WTC11 (cell line): ENCODE results near the gene RAB3D. TPM values are rescaled to one million over a fixed set of nuclear protein-coding genes. Genes with fewer than 3 reads are reported as not detected.
A peak's percentile ranks its signal among the peaks of the same experiment; 100 is the strongest.

Experiments used
- ATAC-seq: fragments of 200-7000 bp; cut with Tn5 transposase; 2 replicates; pipeline ENCODE4 v1.10.0; 2021; ENCODE audit warnings: mild to moderate bottlenecking, moderate library complexity
- CTCF ChIA-PET: fragments of 300-600 bp; sonication (Branson Sonifier 250); formaldehyde crosslinking; loops from one replicate; lab custom pipeline; 2021; ENCODE audit warnings: antibody characterized with exemption; lab: Charles Lee
- POLR2A ChIA-PET: fragments of 350-600 bp; sonication (Branson Sonifier 250); formaldehyde crosslinking; loops from one replicate; lab custom pipeline; 2021; ENCODE audit warnings: antibody characterized with exemption; lab: Charles Lee
- DNase-seq: peaks from one replicate; pipeline ENCODE4 v3.0.0; 2021; ENCODE audit warnings: low spot score
- H3K27ac Mint-ChIP-seq: 2 replicates; pipeline ENCODE4 v1.8.0; 2021; ENCODE audit warnings: mixed read lengths
- H3K27me3 Mint-ChIP-seq: 2 replicates; pipeline ENCODE4 v1.8.0; 2021; ENCODE audit warnings: low read depth, mild to moderate bottlenecking, moderate library complexity, mixed read lengths
- H3K36me3 Mint-ChIP-seq: 2 replicates; pipeline ENCODE4 v1.8.0; 2021; ENCODE audit warnings: mixed read lengths
- H3K4me1 Mint-ChIP-seq: 2 replicates; pipeline ENCODE4 v1.8.0; 2022; ENCODE audit warnings: mixed read lengths
- H3K4me3 Mint-ChIP-seq: 2 replicates; pipeline ENCODE4 v1.8.0; 2021; ENCODE audit warnings: mild to moderate bottlenecking, moderate library complexity, mixed read lengths
- H3K9me3 Mint-ChIP-seq: 2 replicates; pipeline ENCODE4 v1.8.0; 2021; ENCODE audit warnings: mixed read lengths
- ARID4B ChIP-seq: sonication (generic); formaldehyde crosslinking; IDR thresholded peaks from 2 replicates; pipeline ENCODE4 v1.8.0; 2023; ENCODE audit warnings: missing genetic modification reagents, mild to moderate bottlenecking, borderline replicate concordance
- CBFB ChIP-seq: sonication (generic); formaldehyde crosslinking; IDR thresholded peaks from 2 replicates; pipeline ENCODE4 v1.8.1; 2022; ENCODE audit warnings: mild to moderate bottlenecking, low read depth, missing genetic modification reagents
- E2F1 ChIP-seq: sonication (generic); formaldehyde crosslinking; IDR thresholded peaks from 2 replicates; pipeline ENCODE4 v1.8.0; 2022; ENCODE audit warnings: mild to moderate bottlenecking, missing genetic modification reagents
- ERG ChIP-seq: fragments of 250-450 bp; sonication (Bioruptor Pico); IDR thresholded peaks from 2 replicates; pipeline ENCODE4 v1.8.0; 2021; ENCODE audit warnings: mild to moderate bottlenecking
- HMGXB4 ChIP-seq: sonication (generic); formaldehyde crosslinking; IDR thresholded peaks from 2 replicates; pipeline ENCODE4 v1.8.1; 2023; ENCODE audit warnings: mild to moderate bottlenecking, moderate library complexity, missing genetic modification reagents
- IRF2 ChIP-seq: sonication (generic); formaldehyde crosslinking; IDR thresholded peaks from 2 replicates; pipeline ENCODE4 v1.8.0; 2022; ENCODE audit warnings: low read depth, missing genetic modification reagents, borderline replicate concordance
- NFE2L1 ChIP-seq: sonication (generic); formaldehyde crosslinking; IDR thresholded peaks from 2 replicates; pipeline ENCODE4 v1.8.1; 2023; ENCODE audit warnings: missing genetic modification reagents
- NFYB ChIP-seq: sonication (generic); formaldehyde crosslinking; conservative IDR thresholded peaks from 2 replicates; pipeline ENCODE4 v1.8.0; 2022; ENCODE audit warnings: low read depth, missing genetic modification reagents
- TEAD4 ChIP-seq: sonication (generic); formaldehyde crosslinking; IDR thresholded peaks from 2 replicates; pipeline ENCODE4 v1.8.0; 2022; ENCODE audit warnings: mild to moderate bottlenecking, missing genetic modification reagents
- TP53 ChIP-seq: sonication (generic); formaldehyde crosslinking; IDR thresholded peaks from 2 replicates; pipeline ENCODE4 v1.8.1; 2023; ENCODE audit warnings: mild to moderate bottlenecking, missing genetic modification reagents
- total RNA-seq: library from RNA; stranded (reverse); gene quantifications from 3 replicates; pipeline ENCODE4 v1.2.3, GENCODE V29; 2021
- TF ChIP-seq, protein P1 (sequence below): fragments of 200-600 bp; IDR thresholded peaks from 2 replicates; pipeline ENCODE4 v1.8.0; 2022; ENCODE audit warnings: antibody characterized with exemption
- TF ChIP-seq, protein P2 (sequence below): sonication (generic); formaldehyde crosslinking; IDR thresholded peaks from 2 replicates; pipeline ENCODE4 v1.8.0; 2022; ENCODE audit warnings: mild to moderate bottlenecking, missing genetic modification reagents
- TF ChIP-seq, protein P3 (sequence below): sonication (generic); formaldehyde crosslinking; IDR thresholded peaks from 2 replicates; pipeline ENCODE4 v1.8.1; 2023; ENCODE audit warnings: mild to moderate bottlenecking, missing genetic modification reagents, moderate library complexity
- TF ChIP-seq, protein P4 (sequence below): sonication (generic); formaldehyde crosslinking; conservative IDR thresholded peaks from 2 replicates; pipeline ENCODE4 v1.8.1; 2022; ENCODE audit warnings: mild to moderate bottlenecking, missing genetic modification reagents

The RAB3D gene
- total RNA-seq, 1 experiment from 2014 or later: 18.9 TPM

GRCh38 chr19:11378319-11379189, 39.1 kb upstream of the RAB3D start:
- ChIA-PET CTCF (interaction anchor here (0.7 to 4.6 kb wide), 3 partner anchors 15 to 104 kb away, joined by 3 to 59 read pairs (median 3); no protein-coding TSS in a partner anchor), POLR2A (no interaction called here)
- Mint-ChIP-seq H3K27me3 (peaks cover 3% of the 10 kb centered on the region; the same call in 1 of the 2 replicates), H3K4me1 (peaks cover 35% of the 10 kb centered on the region), H3K27ac (0 out of 2 replicates have a peak overlapping the region, but pooled peaks have one; percentile 57), H3K36me3 (peaks cover 10% of the 10 kb centered on the region), H3K9me3 (peaks cover 3% of the 10 kb centered on the region; the same call in 1 of the 2 replicates), H3K4me3 (no peak overlapping the region)
- TF ChIP-seq CBFB (no peak), TEAD4 (CRISPR knock-in tag) (no peak), E2F1 (CRISPR knock-in tag) (no peak), TP53 (CRISPR knock-in tag) (no peak)
- TF ChIP-seq, protein P1, sequence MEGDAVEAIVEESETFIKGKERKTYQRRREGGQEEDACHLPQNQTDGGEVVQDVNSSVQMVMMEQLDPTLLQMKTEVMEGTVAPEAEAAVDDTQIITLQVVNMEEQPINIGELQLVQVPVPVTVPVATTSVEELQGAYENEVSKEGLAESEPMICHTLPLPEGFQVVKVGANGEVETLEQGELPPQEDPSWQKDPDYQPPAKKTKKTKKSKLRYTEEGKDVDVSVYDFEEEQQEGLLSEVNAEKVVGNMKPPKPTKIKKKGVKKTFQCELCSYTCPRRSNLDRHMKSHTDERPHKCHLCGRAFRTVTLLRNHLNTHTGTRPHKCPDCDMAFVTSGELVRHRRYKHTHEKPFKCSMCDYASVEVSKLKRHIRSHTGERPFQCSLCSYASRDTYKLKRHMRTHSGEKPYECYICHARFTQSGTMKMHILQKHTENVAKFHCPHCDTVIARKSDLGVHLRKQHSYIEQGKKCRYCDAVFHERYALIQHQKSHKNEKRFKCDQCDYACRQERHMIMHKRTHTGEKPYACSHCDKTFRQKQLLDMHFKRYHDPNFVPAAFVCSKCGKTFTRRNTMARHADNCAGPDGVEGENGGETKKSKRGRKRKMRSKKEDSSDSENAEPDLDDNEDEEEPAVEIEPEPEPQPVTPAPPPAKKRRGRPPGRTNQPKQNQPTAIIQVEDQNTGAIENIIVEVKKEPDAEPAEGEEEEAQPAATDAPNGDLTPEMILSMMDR: peak; percentile 33; the same call in 1 of the 2 replicates
- TF ChIP-seq, protein P2, sequence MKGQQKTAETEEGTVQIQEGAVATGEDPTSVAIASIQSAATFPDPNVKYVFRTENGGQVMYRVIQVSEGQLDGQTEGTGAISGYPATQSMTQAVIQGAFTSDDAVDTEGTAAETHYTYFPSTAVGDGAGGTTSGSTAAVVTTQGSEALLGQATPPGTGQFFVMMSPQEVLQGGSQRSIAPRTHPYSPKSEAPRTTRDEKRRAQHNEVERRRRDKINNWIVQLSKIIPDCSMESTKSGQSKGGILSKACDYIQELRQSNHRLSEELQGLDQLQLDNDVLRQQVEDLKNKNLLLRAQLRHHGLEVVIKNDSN (CRISPR knock-in tag): no peak
- no peak for ATAC-seq
- DNase-seq: peak; percentile 77

DNA sequence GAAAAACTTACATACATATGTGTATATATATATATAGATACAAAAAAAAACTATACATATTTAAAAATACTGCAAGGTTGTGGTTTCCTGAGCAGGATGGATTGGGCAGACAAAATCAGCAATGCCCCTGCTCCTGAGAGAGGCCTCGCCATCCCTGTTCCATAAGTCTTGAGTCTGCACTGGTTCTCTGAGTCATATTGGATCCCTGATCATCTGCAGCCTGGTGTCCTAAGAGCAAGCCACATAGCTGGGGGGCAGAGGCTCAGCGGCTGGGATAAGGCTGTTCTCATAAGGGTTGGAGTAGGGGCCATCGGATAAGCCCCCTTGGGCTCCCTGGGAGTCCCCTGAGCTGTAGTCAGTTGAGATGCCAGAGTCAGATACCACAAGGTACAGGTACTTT, 38.3 kb upstream of the RAB3D start:
- H3K4me3 Mint-ChIP-seq: no peak overlapping the region
- H3K36me3 Mint-ChIP-seq: peaks cover 10% of the 10 kb centered on the region
- TF ChIP-seq, protein P3, sequence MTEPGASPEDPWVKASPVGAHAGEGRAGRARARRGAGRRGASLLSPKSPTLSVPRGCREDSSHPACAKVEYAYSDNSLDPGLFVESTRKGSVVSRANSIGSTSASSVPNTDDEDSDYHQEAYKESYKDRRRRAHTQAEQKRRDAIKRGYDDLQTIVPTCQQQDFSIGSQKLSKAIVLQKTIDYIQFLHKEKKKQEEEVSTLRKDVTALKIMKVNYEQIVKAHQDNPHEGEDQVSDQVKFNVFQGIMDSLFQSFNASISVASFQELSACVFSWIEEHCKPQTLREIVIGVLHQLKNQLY: no peak
- no peak for TF ChIP-seq CBFB
- no peak for TF ChIP-seq HMGXB4 (CRISPR knock-in tag)
- no peak for TF ChIP-seq NFE2L1
- TF ChIP-seq IRF2 (CRISPR knock-in tag): no peak
- TF ChIP-seq E2F1 (CRISPR knock-in tag): no peak
- no peak for TF ChIP-seq ARID4B (CRISPR knock-in tag)
- TF ChIP-seq NFYB (CRISPR knock-in tag): no peak
- no peak for TF ChIP-seq ERG (CRISPR knock-in tag)
- TF ChIP-seq, protein P4, sequence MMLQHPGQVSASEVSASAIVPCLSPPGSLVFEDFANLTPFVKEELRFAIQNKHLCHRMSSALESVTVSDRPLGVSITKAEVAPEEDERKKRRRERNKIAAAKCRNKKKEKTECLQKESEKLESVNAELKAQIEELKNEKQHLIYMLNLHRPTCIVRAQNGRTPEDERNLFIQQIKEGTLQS (CRISPR knock-in tag): no peak
- TF ChIP-seq, all 79 proteins: peak for 0
- Mint-ChIP-seq H3K27ac (no peak overlapping the region), H3K9me3 (peaks cover 3% of the 10 kb centered on the region; the same call in 1 of the 2 replicates), H3K27me3 (peaks cover 3% of the 10 kb centered on the region; the same call in 1 of the 2 replicates), H3K4me1 (peaks cover 35% of the 10 kb centered on the region)
- no peak for DNase-seq
- ChIA-PET CTCF (interaction anchor here (0.6 to 4.6 kb wide), 7 partner anchors 26 to 104 kb away, joined by 3 to 59 read pairs (median 4); partner anchors contain the start of genes CCDC159, ELAVL3, PRKCSH and TMEM205), POLR2A (interaction anchor here (0.5 kb wide), 1 partner anchor 18 kb away, joined by 4 read pairs; no protein-coding TSS in a partner anchor)
- ATAC-seq: no peak
